CD4-positive, alpha-beta T cell treated with Interleukin-15 for 1 hour (primary cell): ENCODE results near the gene PPP2R2B.

Experiments
- DNase-seq: peaks from one replicate; pipeline ENCODE4 v3.0.0-alpha.2; 2020

Gene PPP2R2B

DNA sequence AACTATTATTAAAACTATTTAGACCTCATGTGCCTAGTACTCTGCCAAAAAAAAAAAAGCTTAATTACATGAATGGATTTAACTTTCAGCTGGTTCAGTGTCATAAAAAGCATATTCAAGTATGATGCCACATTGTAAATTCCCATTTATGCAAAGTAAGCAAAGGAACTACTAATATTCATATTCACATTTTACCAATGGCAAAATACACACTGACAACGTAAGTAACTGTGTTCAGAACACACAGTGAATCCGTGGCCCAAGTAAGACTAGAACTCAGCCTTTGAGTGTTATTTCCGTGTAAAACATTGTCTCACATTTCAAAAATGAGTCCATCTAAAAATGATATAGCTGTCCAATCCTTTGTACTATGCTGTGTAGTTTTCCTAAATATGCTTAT is 56.8 kb downstream of the PPP2R2B start:
- no peak for DNase-seq

DNA sequence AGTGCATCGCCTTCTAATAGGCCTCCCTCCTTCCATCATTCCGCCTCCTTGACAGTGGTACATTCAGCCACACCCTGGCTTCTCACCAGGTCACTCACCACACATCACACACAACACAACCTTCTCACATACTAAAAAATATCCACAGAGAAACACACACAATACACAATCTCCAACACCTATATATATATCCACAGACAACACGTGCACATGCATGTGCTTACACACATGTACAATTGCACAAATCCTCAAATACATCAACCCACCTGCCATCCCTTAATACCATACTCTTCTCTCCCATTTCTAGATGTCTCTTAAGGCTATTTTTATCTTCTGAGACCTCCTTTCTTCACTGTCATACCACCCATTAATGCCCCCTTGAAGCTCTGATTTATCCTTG is 57.6 kb downstream of the PPP2R2B start:
- DNase-seq = no peak

DNA sequence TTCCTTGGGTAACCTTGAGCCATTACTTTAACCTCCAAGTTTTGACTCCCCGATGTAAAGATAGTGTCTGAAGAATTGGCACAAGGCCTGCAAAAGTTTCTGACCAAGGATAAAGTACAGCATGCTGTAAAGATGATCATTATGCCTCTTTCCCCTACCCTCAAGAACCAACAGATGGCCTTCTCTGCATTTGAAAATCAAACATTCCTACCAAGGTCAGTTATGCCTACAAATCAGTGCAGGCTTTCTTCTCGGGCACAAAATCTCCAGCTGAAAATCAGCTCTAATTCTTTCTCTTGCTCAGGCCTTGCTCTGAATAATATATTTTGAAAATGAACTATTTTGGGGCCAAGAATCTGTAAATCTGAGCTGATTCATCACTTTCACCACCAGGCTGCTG is 59.7 kb downstream of the PPP2R2B start:
- DNase-seq = no peak

DNA sequence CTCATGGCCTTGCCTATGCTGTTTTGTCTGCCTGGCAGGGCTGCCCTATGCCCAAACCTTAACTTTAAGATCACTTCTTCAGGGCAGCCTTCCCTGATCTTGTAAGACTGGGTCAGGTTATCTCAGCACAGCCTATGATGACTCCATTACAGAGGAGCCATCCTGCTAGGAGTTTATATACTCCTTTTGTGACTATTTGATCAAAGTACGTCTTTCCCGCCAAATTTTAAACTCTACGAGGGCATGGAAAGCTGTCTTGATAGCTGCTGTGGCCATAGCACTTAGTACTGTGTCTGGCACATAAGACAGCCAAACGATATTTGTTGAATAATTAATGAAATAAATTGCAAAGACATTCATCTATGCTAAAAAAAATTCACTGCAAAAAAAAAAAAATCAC is 60.6 kb downstream of the PPP2R2B start:
- DNase-seq = no peak

DNA sequence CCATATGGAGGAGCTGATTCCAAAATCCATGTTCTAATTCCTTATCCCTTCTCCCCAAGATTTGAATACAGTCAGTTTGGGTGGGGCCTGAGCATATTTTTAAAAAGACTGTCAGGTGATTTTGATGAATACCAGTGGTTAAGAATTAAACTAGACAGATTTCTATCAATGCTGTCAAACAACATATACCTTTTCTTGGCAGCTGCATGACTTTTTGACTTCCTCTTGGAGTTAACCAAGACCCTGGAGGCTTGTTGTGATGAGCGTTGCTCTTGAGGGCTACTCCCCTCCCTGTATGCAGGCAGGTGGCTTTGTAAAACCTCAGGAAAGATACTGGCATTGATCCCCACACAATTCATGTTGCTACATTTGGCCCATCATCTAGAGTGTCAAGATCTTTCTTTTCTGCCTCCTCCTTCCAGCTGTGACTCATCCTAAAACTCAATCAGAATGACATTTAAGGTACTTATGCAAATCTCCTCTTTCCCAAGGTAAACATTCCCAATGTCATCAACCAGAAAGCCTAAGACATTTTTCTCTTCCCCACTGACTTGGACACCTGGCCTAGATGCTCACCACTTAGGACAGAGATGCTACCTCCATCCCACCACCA is 61.7 kb downstream of the PPP2R2B start:
- no peak for DNase-seq

DNA sequence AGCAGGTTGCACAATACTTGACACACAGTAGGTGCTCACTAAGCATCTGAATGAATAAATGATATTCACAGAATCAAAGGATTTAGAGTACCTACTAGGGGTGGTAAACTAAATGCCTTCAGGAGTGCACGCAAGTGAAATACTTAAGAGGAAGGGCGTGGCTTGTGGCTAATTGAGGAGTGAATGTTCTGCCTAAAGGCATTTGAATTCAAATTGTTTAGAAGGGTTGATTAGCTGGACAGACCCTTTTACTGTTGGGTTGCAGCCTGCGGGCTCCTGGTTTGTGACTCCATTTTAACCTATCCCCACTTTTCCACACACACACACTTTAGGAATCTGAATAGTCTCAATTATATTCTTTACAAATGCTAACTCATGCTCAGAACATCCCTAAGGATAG is 63.1 kb downstream of the PPP2R2B start:
- DNase-seq = no peak

DNA sequence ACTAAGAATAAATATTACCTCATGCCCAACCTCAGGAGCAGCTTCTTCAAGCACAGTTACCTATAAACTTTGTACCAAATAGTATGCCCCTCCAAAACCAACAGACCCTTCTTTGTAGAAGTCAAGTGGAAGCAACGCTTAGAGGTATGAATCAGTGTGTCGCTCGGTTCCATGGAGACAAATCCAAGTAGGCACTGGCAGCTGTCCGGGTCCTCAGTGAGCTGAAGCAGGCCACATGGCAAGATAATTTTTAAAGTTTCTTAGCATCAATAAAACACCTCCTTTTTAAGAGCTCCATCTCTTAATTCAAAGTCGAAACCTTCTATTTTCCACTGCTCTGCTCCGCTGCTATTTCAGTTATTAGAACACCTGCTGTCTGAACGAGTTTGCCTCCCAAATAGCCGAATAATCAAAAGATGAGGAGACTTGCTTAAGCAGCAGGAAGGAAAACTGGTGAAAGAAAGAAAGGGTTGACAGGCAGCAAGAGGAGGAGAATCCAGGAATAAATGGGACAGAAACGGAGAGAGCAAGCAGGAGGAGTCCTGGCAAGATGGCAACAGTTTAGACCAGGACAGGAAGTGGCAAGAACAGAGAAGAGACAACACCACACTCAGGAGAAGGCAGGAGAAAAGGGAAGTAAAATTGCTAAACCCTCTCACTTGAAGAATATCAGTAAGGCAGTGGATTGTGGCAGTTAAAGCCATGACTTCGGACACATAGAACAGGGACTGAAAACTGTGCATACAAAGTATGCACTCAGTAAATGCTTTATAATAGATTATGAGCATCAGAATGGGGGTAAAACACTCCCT is 65.0 kb downstream of the PPP2R2B start:
- DNase-seq = no peak

DNA sequence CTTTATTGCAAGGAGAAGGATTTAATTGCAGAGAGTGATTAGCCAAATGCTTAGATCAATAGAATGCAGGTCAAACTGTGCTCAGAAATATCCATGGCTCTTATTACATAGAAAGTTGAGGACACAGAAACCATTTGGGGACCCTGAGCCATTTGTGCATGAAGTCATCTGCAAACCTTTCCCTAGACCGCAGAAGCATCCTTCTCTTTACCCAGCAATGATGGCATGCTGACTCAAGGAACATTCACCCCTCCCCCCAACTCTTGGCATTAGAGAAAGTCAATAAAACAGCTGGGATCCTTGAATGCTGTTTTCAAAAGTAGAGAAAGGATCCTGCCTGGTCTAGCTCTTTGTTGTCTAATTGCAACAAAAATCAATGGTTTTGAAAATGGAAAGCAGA is 73.5 kb downstream of the PPP2R2B start:
- DNase-seq = no peak

DNA sequence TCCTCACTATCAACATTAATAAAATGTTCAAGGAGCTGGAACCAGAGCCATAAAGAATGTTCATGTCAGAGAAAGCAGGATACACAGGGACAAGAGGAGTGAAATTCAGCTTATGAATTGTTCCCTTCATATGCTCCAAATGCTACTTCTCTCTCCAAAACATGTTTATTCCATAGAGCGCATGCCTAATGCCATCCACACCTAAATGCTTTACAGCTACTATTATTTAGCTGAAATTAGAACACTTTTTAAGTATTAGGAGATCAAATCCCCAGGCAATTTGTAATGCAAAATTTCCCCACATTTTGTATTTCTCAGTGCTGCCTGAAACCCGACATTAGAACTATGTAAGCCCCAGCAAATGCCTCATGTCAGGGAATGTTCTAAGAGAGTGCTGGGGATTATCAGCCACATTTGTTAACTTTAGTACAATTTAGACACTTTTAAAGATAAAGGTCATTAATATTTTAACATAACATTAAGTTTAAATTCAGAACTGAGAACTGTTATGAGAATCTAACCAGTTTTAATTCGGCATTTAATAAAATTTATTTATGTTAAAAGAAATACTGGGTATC is 75.5 kb downstream of the PPP2R2B start:
- no peak for DNase-seq

DNA sequence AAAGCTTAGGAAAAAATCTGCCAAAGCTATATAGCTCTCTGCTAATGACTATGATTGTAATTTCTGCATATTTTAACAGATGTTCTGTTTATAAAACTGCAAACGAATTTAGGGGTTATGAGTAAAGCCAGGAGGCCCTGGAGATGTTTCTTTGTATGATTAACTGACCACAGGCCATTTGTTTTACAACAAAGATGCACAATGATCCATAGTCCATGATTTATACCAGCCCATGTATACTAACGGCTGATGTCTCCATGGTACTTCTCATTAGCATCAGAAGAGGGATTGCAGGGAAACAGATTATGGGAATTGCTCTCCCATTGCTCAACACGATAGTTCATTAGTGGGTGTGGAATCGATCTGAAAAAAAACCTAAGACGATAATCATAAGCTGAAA is 78.9 kb downstream of the PPP2R2B start:
- no peak for DNase-seq

DNA sequence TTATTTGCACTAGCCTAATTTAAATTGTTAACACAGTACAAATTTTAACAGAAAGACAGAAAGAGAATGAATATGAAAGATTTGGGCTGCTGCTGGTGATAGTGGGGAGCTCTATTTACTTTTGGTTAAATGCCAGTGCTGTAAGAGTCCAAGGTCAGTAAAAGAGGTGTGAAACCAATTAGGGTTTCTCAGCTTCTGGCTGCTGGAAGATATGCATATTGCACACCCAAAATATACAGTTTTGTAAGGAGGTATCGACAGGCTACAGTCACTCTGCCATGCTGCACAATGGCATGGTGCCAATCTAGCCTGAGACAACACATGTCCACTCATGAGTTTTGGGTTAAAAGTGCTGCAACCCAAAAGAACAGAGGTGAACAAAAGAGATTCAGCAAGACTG is 79.3 kb downstream of the PPP2R2B start:
- DNase-seq = no peak

DNA sequence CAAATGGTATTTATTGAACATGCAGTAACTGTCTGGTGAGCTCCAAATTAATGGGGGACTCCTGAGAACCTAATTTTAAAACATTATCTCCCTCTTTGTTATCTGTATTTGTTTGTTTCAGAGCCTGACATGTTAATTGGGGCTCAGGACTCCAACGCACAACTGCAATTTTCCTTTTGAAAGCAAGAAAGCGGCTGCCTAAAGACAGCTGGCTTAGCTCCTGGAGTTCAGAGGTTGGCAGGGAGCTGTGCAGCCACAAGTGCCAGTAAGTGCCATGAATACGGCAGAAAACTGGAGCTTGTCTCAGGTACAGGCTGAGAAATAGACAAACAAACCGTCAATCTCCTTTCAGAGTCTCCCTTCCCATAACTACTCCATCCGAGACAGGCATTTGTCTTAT is 80.9 kb downstream of the PPP2R2B start:
- no peak for DNase-seq

DNA sequence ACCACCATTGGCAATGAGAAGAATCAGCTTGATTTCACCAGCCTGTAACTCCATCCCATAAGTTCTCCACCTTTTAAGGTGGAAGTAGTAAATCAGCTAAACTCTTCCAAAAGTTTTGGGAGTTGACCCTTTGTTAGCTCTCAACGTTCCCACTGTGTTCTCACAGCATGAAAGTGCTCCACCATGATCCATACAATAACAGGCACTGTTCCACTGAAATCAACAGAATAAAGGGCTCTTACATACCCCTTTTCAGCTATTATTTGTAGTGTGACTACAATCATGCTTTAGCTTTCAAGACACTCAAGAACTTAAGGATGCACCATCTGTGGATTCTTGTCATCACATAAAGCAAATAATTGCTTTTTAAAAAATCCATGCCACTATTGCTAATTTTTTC is 81.6 kb downstream of the PPP2R2B start:
- no peak for DNase-seq

DNA sequence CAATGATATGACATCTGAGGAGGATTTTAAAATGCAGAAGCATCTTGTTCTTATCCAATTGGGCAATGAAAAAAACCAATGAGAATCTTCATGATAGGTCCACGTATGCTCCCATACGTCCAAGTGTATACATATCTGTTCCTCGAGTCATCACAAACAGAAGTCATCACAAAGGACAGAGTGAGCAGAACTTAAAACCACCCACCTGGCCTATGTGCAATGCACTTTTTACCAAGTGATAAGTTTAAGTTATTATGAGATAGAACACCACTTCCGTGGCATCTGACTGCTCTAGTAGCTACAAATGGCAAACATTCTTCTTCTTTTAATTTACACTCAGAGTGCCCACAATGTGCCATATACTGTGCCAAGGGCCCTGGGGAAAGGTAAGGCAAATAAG is 82.4 kb downstream of the PPP2R2B start:
- DNase-seq = no peak

DNA sequence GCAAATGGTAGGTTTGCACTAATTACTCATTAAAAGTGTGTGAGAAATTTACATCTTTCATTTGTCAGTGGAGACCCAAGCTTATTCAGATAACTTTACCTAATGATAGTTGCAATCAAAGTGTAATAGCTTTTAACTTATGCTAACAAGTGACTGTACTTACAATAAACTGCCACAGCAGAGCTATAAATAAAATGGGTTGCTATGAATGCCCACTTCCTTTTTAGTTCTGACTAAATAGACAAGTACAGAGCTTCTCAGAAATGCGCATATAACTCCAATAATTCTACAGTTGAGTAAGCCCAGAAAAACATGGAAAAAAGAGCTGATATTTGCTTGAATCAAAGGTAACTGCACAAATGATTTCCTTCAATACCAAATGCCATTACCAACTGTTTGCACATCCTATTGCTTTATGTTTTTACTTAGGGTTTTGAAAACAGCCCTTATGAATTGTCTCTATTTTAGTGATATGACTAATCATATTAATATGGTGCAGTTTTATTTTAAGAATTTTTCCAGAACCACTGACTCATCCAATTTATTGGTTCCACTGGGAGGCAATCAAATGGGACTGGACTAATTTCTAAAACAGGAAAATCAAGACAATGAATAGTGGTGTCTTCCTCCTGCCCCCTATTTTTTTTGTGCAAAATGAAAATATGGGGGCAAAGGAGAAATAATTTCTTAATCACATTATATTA is 84.1 kb downstream of the PPP2R2B start:
- DNase-seq = no peak

DNA sequence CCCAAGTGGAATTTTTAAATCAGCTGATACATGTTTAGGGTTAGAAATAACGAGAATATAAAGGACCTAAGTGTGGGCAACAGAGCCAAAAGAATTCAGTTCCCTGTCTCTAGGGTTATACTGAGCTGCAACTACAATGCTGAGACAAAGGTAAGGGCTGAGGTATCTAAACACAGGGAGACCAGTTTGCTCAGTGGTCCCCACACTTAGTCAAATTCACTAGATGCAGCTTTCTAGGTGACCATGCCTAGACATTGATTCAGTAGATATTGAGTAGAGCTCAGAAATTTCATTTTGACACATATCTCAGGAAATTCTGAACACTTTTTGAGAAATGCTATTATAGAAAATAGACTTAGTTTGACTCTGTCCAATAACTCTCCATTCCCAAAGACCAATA is 84.8 kb downstream of the PPP2R2B start:
- DNase-seq = no peak

DNA sequence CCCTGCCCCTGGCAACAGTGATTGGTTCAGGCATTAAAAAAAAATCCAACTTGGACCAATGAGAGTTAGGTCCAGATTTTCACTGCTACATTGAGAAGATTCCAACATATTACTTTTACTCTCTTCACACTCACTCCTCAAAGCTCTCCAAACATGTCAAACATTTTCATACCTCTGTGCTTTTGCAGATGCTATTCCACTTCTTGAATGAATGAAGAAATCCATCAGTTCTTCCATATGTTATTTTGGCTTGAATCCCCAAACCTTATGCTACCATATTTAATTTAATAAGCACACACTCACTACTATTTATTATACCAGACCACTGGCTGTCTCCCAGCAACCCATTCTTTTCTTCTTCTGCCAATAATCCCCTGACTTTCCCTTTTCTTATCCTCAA is 87.1 kb downstream of the PPP2R2B start:
- DNase-seq = no peak

DNA sequence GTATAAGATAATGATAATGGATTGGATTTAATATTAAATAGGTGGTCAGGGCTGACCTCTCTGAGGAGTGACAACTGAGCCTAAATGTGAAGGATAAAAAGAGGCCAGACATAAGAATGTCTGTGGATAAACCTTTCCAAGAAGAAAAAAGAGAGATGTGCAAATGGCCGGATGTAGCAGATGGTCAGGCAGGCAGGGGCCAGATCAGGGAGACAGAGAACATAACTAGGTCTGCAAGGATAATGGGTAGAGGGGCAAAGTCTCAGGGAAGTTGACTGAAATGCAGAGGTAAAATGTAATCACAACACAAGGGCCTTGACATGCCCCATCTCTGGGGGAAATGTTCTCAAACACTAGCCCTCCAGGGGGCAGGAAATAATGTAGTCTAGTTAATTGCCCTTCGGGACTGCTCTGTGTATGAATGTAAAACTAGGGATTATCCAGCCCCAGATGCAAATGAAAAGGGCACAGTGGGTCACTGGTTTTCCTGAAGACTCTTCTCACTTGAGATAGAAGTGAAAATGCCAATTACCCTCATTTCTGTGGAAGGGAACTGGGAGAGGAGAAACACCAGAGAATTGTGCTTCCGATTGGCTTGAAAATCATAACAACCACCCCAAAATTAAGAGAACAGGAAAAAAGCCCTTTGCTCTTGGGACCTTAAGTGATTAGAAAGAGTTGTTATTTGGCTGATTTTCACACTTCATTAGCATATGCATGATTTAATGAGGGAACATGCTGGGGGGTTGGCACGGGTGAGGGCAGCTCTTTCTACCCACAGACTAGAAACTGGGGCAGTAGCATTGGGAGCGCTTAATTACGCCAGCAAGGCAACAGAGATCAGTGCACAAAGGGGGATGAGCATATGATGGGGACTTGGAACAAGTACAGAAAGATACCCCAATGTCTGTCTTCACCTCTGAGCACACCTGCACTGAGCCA is 88.6 kb downstream of the PPP2R2B start:
- no peak for DNase-seq

DNA sequence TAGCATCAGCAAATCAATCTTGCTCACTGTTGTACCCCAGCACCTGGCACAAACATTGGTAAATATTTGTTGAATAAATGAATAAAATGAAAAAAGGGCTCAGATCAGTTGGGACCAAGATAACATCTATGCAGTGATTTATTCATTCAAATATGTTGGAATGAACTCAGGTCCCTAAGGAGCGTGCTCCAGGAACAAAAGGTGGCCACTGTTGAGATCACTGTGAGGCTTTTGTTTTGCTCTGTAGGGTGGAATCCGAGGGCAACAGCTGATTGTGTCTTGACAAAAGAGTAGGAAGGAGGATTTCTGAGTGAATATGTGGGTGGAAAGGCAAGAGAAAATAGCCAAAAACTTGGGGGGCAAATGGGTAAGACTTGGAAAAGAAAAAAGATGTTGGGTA is 89.7 kb downstream of the PPP2R2B start:
- no peak for DNase-seq

DNA sequence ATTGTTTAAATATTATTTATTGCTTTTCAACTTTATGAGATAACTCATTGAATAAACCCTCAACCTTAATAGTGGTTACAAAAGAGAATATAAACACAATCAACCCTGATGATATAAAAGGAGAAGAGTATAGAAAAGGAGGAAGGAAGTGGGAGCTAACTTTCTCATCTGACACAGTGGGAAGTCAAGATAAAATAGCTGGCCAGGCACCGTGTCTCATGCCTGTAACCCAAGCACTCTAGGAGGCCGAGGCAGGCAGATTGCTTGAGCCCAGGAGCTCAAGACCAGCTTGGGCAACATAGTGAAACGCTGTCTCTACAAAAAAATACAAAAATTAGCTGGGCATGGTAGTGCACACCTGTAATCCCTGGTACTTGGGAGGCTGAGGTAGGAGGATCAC is 93.5 kb downstream of the PPP2R2B start:
- DNase-seq = no peak

DNA sequence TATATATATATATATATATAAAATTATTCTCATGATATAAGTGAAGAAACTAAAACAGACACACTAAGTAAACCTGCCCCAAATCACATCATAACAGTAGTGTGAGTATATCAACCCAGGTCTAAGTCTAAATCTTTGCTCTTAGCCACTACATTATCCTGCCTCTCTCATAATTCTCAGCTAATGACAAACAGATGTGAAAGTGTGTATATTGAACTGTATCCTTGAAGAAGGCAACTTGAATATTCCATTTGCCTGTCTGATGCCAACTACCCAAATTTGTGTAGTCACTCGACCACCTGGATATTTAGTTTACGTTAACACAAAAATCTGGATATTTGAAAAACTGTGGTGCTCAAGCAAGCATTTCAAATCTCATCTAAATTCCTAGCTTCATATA is 97.4 kb downstream of the PPP2R2B start:
- DNase-seq = no peak

DNA sequence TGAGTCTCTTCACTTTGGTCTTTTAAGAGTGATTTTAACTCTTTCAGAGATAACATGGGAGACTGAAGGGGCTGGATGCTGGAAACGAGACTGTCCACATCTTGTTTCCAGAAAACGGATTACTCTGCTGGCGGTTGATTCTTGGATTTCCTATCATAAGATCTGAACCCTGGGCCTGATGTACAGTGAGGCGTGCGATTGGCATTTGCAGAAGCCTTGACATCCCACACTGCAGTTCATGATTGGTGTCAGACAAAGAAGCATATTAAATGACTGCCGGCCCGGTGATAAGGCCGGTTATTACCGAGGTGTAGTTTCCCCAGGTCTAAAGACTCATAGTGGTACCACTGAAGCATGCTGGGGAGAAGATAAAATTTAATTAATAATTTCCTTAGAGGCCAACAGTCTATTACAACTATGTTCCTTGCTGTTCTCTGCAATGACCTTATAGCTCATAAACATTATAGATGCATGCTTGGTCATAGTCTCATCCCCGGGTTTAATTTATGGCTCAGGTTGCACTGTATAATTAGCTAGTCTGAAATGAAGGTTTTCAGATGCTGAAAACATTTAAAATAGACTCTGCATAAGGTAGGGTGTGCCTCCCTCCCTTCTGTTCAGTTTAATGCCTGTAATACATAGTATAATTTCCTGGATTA is 99.2 kb downstream of the PPP2R2B start:
- DNase-seq = no peak
